SK-N-SH treated with all-trans-retinoic acid at 6 μM for 48 hours (cell line): Measurements from ENCODE around the gene NKD1.

Experiments
- ATAC-seq: fragments of 200-7000 bp; cut with Tn5 transposase; 3 replicates; pipeline ENCODE4 v1.9.1; 2020; ENCODE audit warnings: mild to moderate bottlenecking, moderate library complexity
- ARNTL ChIP-seq: fragments of 450-650 bp; formaldehyde crosslinking; IDR thresholded peaks from 2 replicates; pipeline ENCODE4 v1.5.0; 2020; ENCODE audit warnings: low read depth, mild to moderate bottlenecking, moderate library complexity, borderline replicate concordance
- CREB5 ChIP-seq: fragments of 250-450 bp; sonication (Bioruptor Pico); IDR thresholded peaks from 2 replicates; pipeline ENCODE4 v1.5.1; 2020; ENCODE audit warnings: low read depth, mild to moderate bottlenecking, moderate library complexity
- CSDC2 ChIP-seq: fragments of 250-450 bp; sonication (Bioruptor Pico); IDR thresholded peaks from 2 replicates; pipeline ENCODE4 v1.5.0; 2020; ENCODE audit warnings: mild to moderate bottlenecking, moderate library complexity
- ESRRG ChIP-seq: fragments of 250-450 bp; sonication (Bioruptor Pico); IDR thresholded peaks from 2 replicates; pipeline ENCODE4 v1.6.1; 2021; ENCODE audit warnings: mild to moderate bottlenecking
- ISL1 ChIP-seq: fragments of 250-450 bp; sonication (Bioruptor Pico); IDR thresholded peaks from 2 replicates; pipeline ENCODE4 v2.1.2; 2022; ENCODE audit warnings: mild to moderate bottlenecking, moderate library complexity
- OSR1 ChIP-seq: fragments of 250-450 bp; sonication (Bioruptor Pico); IDR thresholded peaks from 2 replicates; pipeline ENCODE4 v1.8.0; 2022; ENCODE audit warnings: moderate library complexity, mild to moderate bottlenecking, inconsistent platforms
- PPARA ChIP-seq: fragments of 250-450 bp; sonication (Bioruptor Pico); IDR thresholded peaks from 2 replicates; pipeline ENCODE4 v1.5.0; 2020; ENCODE audit warnings: mild to moderate bottlenecking, borderline replicate concordance
- RARB ChIP-seq: fragments of 250-450 bp; sonication (Bioruptor Pico); IDR thresholded peaks from 2 replicates; pipeline ENCODE4 v1.8.0; 2021; ENCODE audit warnings: mild to moderate bottlenecking, moderate library complexity
- SNAI2 ChIP-seq: fragments of 250-450 bp; sonication (Bioruptor Pico); IDR thresholded peaks from 2 replicates; pipeline ENCODE4 v1.5.0; 2020; ENCODE audit warnings: mild to moderate bottlenecking, moderate library complexity
- TOX ChIP-seq: fragments of 250-450 bp; sonication (Bioruptor Pico); IDR thresholded peaks from 2 replicates; pipeline ENCODE4 v1.8.0; 2021; ENCODE audit warnings: mild to moderate bottlenecking, moderate library complexity, borderline replicate concordance
- ZC3H10 ChIP-seq: fragments of 250-450 bp; sonication (Bioruptor Pico); IDR thresholded peaks from 2 replicates; pipeline ENCODE4 v1.5.1; 2021; ENCODE audit warnings: mild to moderate bottlenecking, moderate library complexity
- ZFP3 ChIP-seq: fragments of 250-450 bp; sonication (Bioruptor Pico); IDR thresholded peaks from 2 replicates; pipeline ENCODE4 v1.5.0; 2020; ENCODE audit warnings: mild to moderate bottlenecking, moderate library complexity
- ZNF565 ChIP-seq: fragments of 450-650 bp; formaldehyde crosslinking; conservative IDR thresholded peaks from 2 replicates; pipeline ENCODE4 v1.5.0; 2020; ENCODE audit warnings: low read depth, mild to moderate bottlenecking, moderate library complexity
- ZNF70 ChIP-seq: fragments of 450-650 bp; formaldehyde crosslinking; IDR thresholded peaks from 2 replicates; pipeline ENCODE4 v1.5.0; 2020; ENCODE audit warnings: mild to moderate bottlenecking, moderate library complexity
- ZNF8 ChIP-seq: fragments of 450-650 bp; formaldehyde crosslinking; IDR thresholded peaks from 2 replicates; pipeline ENCODE4 v1.5.0; 2020; ENCODE audit warnings: mild to moderate bottlenecking, moderate library complexity
- TF ChIP-seq, protein P1 (sequence below): fragments of 250-450 bp; sonication (Bioruptor Pico); IDR thresholded peaks from 2 replicates; pipeline ENCODE4 v1.5.1; 2021; ENCODE audit warnings: mild to moderate bottlenecking, moderate library complexity
- TF ChIP-seq, protein P2 (sequence below): fragments of 250-450 bp; sonication (Bioruptor Pico); IDR thresholded peaks from 2 replicates; pipeline ENCODE4 v1.8.0; 2021; ENCODE audit warnings: low read depth, mild to moderate bottlenecking, moderate library complexity, borderline replicate concordance
- TF ChIP-seq, protein P3 (sequence below): fragments of 250-450 bp; sonication (Bioruptor Pico); IDR thresholded peaks from 2 replicates; pipeline ENCODE4 v1.8.0; 2020; ENCODE audit warnings: mild to moderate bottlenecking, moderate library complexity, borderline replicate concordance

NKD1 gene

GRCh38 chr16:50646345-50646744, 98.1 kb downstream of the NKD1 start (continued):
- TF ChIP-seq, protein P1, sequence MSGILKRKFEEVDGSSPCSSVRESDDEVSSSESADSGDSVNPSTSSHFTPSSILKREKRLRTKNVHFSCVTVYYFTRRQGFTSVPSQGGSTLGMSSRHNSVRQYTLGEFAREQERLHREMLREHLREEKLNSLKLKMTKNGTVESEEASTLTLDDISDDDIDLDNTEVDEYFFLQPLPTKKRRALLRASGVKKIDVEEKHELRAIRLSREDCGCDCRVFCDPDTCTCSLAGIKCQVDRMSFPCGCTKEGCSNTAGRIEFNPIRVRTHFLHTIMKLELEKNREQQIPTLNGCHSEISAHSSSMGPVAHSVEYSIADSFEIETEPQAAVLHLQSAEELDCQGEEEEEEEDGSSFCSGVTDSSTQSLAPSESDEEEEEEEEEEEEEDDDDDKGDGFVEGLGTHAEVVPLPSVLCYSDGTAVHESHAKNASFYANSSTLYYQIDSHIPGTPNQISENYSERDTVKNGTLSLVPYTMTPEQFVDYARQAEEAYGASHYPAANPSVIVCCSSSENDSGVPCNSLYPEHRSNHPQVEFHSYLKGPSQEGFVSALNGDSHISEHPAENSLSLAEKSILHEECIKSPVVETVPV (CRISPR knock-in tag) = no peak
- no peak for TF ChIP-seq ZNF70 (CRISPR knock-in tag)
- TF ChIP-seq OSR1 (CRISPR knock-in tag) = no peak
- no peak for TF ChIP-seq PPARA (CRISPR knock-in tag)
- TF ChIP-seq ESRRG (CRISPR knock-in tag) = no peak
- no peak for TF ChIP-seq RARB (CRISPR knock-in tag)
- TF ChIP-seq, protein P2, sequence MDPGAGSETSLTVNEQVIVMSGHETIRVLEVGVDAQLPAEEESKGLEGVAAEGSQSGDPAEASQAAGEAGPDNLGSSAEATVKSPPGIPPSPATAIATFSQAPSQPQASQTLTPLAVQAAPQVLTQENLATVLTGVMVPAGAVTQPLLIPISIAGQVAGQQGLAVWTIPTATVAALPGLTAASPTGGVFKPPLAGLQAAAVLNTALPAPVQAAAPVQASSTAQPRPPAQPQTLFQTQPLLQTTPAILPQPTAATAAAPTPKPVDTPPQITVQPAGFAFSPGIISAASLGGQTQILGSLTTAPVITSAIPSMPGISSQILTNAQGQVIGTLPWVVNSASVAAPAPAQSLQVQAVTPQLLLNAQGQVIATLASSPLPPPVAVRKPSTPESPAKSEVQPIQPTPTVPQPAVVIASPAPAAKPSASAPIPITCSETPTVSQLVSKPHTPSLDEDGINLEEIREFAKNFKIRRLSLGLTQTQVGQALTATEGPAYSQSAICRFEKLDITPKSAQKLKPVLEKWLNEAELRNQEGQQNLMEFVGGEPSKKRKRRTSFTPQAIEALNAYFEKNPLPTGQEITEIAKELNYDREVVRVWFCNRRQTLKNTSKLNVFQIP (CRISPR knock-in tag) = no peak
- TF ChIP-seq, protein P3, sequence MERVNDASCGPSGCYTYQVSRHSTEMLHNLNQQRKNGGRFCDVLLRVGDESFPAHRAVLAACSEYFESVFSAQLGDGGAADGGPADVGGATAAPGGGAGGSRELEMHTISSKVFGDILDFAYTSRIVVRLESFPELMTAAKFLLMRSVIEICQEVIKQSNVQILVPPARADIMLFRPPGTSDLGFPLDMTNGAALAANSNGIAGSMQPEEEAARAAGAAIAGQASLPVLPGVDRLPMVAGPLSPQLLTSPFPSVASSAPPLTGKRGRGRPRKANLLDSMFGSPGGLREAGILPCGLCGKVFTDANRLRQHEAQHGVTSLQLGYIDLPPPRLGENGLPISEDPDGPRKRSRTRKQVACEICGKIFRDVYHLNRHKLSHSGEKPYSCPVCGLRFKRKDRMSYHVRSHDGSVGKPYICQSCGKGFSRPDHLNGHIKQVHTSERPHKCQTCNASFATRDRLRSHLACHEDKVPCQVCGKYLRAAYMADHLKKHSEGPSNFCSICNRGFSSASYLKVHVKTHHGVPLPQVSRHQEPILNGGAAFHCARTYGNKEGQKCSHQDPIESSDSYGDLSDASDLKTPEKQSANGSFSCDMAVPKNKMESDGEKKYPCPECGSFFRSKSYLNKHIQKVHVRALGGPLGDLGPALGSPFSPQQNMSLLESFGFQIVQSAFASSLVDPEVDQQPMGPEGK (CRISPR knock-in tag) = no peak
- no peak for TF ChIP-seq ZNF8
- no peak for TF ChIP-seq ZFP3 (CRISPR knock-in tag)

GRCh38 chr16:50651835-50652438, 103.7 kb downstream of the NKD1 start:
- TF ChIP-seq ZNF8 = no peak
- TF ChIP-seq, protein P1 (CRISPR knock-in tag) = no peak
- TF ChIP-seq ESRRG (CRISPR knock-in tag) = no peak
- TF ChIP-seq TOX (CRISPR knock-in tag) = no peak
- no peak for TF ChIP-seq SNAI2 (CRISPR knock-in tag)
- TF ChIP-seq PPARA (CRISPR knock-in tag) = no peak
- TF ChIP-seq ZC3H10 (CRISPR knock-in tag) = no peak
- TF ChIP-seq CSDC2 (CRISPR knock-in tag) = no peak
- no peak for TF ChIP-seq ARNTL
- TF ChIP-seq ZNF70 (CRISPR knock-in tag) = no peak
- TF ChIP-seq RARB (CRISPR knock-in tag) = no peak
- TF ChIP-seq CREB5 = no peak
- no peak for TF ChIP-seq ISL1 (CRISPR knock-in tag)
- no peak for TF ChIP-seq ZFP3 (CRISPR knock-in tag)
- TF ChIP-seq, protein P2 (CRISPR knock-in tag) = no peak
- no peak for TF ChIP-seq ZNF565 (CRISPR knock-in tag)
- ATAC-seq = no peak

DNA sequence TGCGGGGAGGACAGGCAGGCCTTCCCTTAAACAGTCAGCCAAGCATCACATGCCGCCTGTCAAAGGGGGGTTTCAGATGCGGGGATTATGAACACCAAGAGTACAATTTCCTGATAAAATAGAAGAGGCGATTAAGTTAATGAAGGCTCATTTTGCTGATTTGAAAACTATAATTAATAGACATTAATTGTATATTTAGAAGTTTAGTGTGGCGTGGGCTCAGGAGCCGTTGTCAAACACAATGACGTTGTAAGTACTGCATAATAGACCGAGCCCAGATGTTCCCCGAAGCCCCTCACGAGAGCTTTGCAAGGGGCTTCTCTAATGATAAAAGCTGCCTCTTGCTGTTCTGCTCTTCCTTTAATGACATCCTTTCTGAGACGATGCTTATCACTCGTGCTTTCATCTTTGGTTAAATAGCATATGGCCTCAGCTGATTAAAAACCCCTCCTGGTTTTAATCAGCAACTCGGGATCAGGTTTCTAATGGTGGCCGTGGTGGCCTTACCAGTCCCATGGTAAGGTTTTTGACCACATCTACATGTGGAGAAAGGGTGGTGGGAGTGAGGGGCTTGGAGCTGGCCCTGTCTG, 104.7 kb downstream of the NKD1 start:
- 0 out of 2 replicates have a peak, but pooled peaks have one; percentile 18 for TF ChIP-seq ZNF70 (CRISPR knock-in tag)
- TF ChIP-seq CSDC2 (CRISPR knock-in tag) = no peak
- TF ChIP-seq SNAI2 (CRISPR knock-in tag) = no peak
- TF ChIP-seq PPARA (CRISPR knock-in tag) = no peak
- TF ChIP-seq RARB (CRISPR knock-in tag) = no peak
- TF ChIP-seq, protein P3 (CRISPR knock-in tag) = no peak
- TF ChIP-seq, all 23 proteins: peak for 1
- no peak for ATAC-seq
